G401.6 (cell line): ENCODE results near the gene VSX1.

Experiments
- FAIRE-seq: peaks from 2 replicates; lab custom pipeline; 2012; peaks lifted over from hg19 to GRCh38; lab: Jason Lieb, UNC

VSX1 gene

GRCh38 chr20:25039697-25040437, 42.1 kb downstream of the VSX1 start:
- FAIRE-seq: no peak

- no peak for FAIRE-seq
These were observed 43.3 kb downstream of the VSX1 start for GRCh38 chr20:25038591-25039015.

GRCh38 chr20:25038103-25038410, 43.9 kb downstream of the VSX1 start:
- FAIRE-seq: no peak

GRCh38 chr20:25037288-25038102, 44.4 kb downstream of the VSX1 start:
- FAIRE-seq: no peak

GRCh38 chr20:25036331-25036936, 45.5 kb downstream of the VSX1 start:
- no peak for FAIRE-seq

- FAIRE-seq: no peak
These were observed 46.0 kb downstream of the VSX1 start for GRCh38 chr20:25035921-25036320.

GRCh38 chr20:25033924-25034300, 48.0 kb downstream of the VSX1 start:
- no peak for FAIRE-seq

GRCh38 chr20:25033265-25033923, 48.5 kb downstream of the VSX1 start:
- FAIRE-seq: no peak

GRCh38 chr20:25032478-25033264, 49.3 kb downstream of the VSX1 start:
- FAIRE-seq: no peak

GRCh38 chr20:25032065-25032477, 49.9 kb downstream of the VSX1 start:
- FAIRE-seq: no peak

GRCh38 chr20:25031241-25031640, 50.7 kb downstream of the VSX1 start:
- no peak for FAIRE-seq

GRCh38 chr20:25030649-25031207, 51.2 kb downstream of the VSX1 start:
- FAIRE-seq: no peak

- no peak for FAIRE-seq
These were observed 51.8 kb downstream of the VSX1 start for GRCh38 chr20:25030007-25030648.

- FAIRE-seq: no peak
These were observed 55.8 kb downstream of the VSX1 start for GRCh38 chr20:25025986-25026605.
